Measurements from ENCODE around the gene LHFPL6. TPM values are rescaled to one million over a fixed set of nuclear protein-coding genes. Genes with fewer than 3 reads are reported as not detected.
A peak's percentile ranks its signal among the peaks of the same experiment; 100 is the strongest.

The LHFPL6 gene
- total RNA-seq, 1 experiment from 2014 or later, result 25.7 TPM

- ChIA-PET POLR2A (no interaction called here), CTCF (no interaction called here)
- in situ Hi-C loops (cut with HindIII; ENCODE audit: low pct_unique_long_range_greater_than_20kb, low sequenced_read_pairs) (no loop called here), intact Hi-C loops (cut with micrococcal nuclease; ENCODE audit: unreplicated experiment) (loop anchor here (10.0 kb wide), 1 partner anchor 102 kb away; the partner anchor contains the start of gene LHFPL6)
- Histone ChIP-seq H3K27me3 (ENCODE audit: control insufficient read depth, insufficient read depth, low read length) (no peaks in the 10 kb centered on the region), H3K27ac (ENCODE audit: low read length) (0 out of 2 replicates have a peak overlapping the region, but pooled peaks have one; percentile 34), H3K36me3 (ENCODE audit: control insufficient read depth, insufficient read depth, low read length) (no peaks in the 10 kb centered on the region), H3K4me3 (ENCODE audit: low read depth in 2 of 2, low read length in 2 of 2) (no peak overlapping the region), H3K4me1 (ENCODE audit: control insufficient read depth, insufficient read depth, low read length) (peaks cover 18% of the 10 kb centered on the region), H3K9me3 (ENCODE audit: control insufficient read depth, insufficient read depth, low read depth, low read length) (no peaks in the 10 kb centered on the region)
- TF ChIP-seq REST (IDR thresholded peaks at IDR 0.05; ENCODE audit: insufficient read depth in 1 of 2, low read depth in 2 of 2, low read length in 1 of 2) (no peak), CTCF (IDR thresholded peaks at IDR 0.05) (no peak), SIN3A (IDR thresholded peaks at IDR 0.05; ENCODE audit: borderline replicate concordance, insufficient read depth, low read depth, low read length) (no peak), POLR2AphosphoS5 (IDR thresholded peaks at IDR 0.05; ENCODE audit: low read depth, low read length) (no peak), TCF7L2 (IDR thresholded peaks at IDR 0.05; ENCODE audit: low read depth, low read length) (no peak)
- DNase-seq (ENCODE audit: low read depth, low spot score) (no peak), ATAC-seq (no peak)
- no TSS peak for BruUV-seq (replicated peaks)
These were observed 99.9 kb downstream of the LHFPL6 start for GRCh38 chr13:39503048-39503447.

GRCh38 chr13:39501702-39502324 is 101.2 kb downstream of the LHFPL6 start:
- no TSS peak for BruUV-seq (replicated peaks)
- ATAC-seq, result peak; percentile 72
- TF ChIP-seq POLR2AphosphoS5 (IDR thresholded peaks at IDR 0.05; ENCODE audit: low read depth, low read length) (no peak), CTCF (IDR thresholded peaks at IDR 0.05) (no peak), SIN3A (IDR thresholded peaks at IDR 0.05; ENCODE audit: borderline replicate concordance, insufficient read depth, low read depth, low read length) (no peak), TCF7L2 (IDR thresholded peaks at IDR 0.05; ENCODE audit: low read depth, low read length) (peak; percentile 72)
- Histone ChIP-seq H3K27ac (ENCODE audit: low read length) (no peak overlapping the region), H3K4me3 (ENCODE audit: low read depth in 2 of 2, low read length in 2 of 2) (no peak overlapping the region), H3K4me1 (ENCODE audit: control insufficient read depth, insufficient read depth, low read length) (peaks cover 13% of the 10 kb centered on the region), H3K27me3 (ENCODE audit: control insufficient read depth, insufficient read depth, low read length) (no peaks in the 10 kb centered on the region), H3K36me3 (ENCODE audit: control insufficient read depth, insufficient read depth, low read length) (no peaks in the 10 kb centered on the region), H3K9me3 (ENCODE audit: control insufficient read depth, insufficient read depth, low read depth, low read length) (no peaks in the 10 kb centered on the region)
- ChIA-PET CTCF (no interaction called here), POLR2A (no interaction called here)
- in situ Hi-C loops (cut with HindIII; ENCODE audit: low pct_unique_long_range_greater_than_20kb, low sequenced_read_pairs), result no loop called here
- no peak for DNase-seq (ENCODE audit: low read depth, low spot score)
- intact Hi-C loops (cut with micrococcal nuclease; ENCODE audit: unreplicated experiment), result loop anchor here (10.0 kb wide), 1 partner anchor 103 kb away; the partner anchor contains the start of gene LHFPL6

Measured in Panc1 (cell line).